Thoracic aorta (tissue), 2 donors: ENCODE measurements around the gene ELAVL4. TPM values are rescaled to one million over a fixed set of nuclear protein-coding genes. Genes with fewer than 3 reads are reported as not detected.

Source experiments
- ATAC-seq: fragments of 150-250 bp; one replicate; pipeline ENCODE4 v1.8.0; 2017; ENCODE audit warnings: low read depth; ENCODE audit not compliant: insufficient number of reproducible peaks, low FRiP score
- DNase-seq: peaks from one replicate; pipeline ENCODE4 v3.0.0-alpha.2; 2020; ENCODE audit warnings: low spot score
- H3K27ac ChIP-seq, 2 donors: fragments of 200-600 bp; sonication (generic); 1 replicate in 1 of 2; 2 replicates in 1 of 2; pipeline ENCODE4 v1.5.1; 2016; ENCODE audit warnings: mild to moderate bottlenecking in 2 of 2, moderate library complexity in 2 of 2
- H3K27me3 ChIP-seq: fragments of 200-600 bp; sonication (generic); replicated peaks from 2 replicates; pipeline ENCODE4 v1.6.0; 2016; ENCODE audit warnings: mild to moderate bottlenecking; ENCODE audit not compliant: insufficient read depth
- H3K36me3 ChIP-seq: fragments of 200-600 bp; sonication (generic); one replicate; pipeline ENCODE4 v1.5.1; 2016
- H3K4me1 ChIP-seq, 2 donors: fragments of 200-600 bp; sonication (generic); 1 replicate in 1 of 2; 2 replicates in 1 of 2; pipeline versions ENCODE4 v1.5.1 to v1.6.0; 2016; ENCODE audit warnings: low read depth in 2 of 2, mild to moderate bottlenecking in 1 of 2; ENCODE audit not compliant: control insufficient read depth in 1 of 2
- H3K4me3 ChIP-seq: fragments of 200-600 bp; sonication (generic); 2 replicates; pipeline ENCODE4 v1.5.1; 2016; ENCODE audit warnings: mild to moderate bottlenecking
- H3K9me3 ChIP-seq: fragments of 200-600 bp; sonication (generic); 2 replicates; pipeline ENCODE4 v1.5.1; 2016
- total RNA-seq, 2 donors: library from RNA; depleted of rRNA; stranded (reverse); fragments of >200 nt; gene quantifications; one replicate each; pipeline versions ENCODE4 v1.1.0 to v1.2.3, GENCODE V29; 2016
- TF ChIP-seq, protein P1 (sequence below): fragments of 200-600 bp; sonication (generic); IDR thresholded peaks from one replicate; pipeline ENCODE4 v1.5.1; 2019; ENCODE audit warnings: antibody characterized with exemption

ELAVL4 gene
- total RNA-seq, 2 donors from 2014 or later = 0.42 TPM; not detected in 1

DNA sequence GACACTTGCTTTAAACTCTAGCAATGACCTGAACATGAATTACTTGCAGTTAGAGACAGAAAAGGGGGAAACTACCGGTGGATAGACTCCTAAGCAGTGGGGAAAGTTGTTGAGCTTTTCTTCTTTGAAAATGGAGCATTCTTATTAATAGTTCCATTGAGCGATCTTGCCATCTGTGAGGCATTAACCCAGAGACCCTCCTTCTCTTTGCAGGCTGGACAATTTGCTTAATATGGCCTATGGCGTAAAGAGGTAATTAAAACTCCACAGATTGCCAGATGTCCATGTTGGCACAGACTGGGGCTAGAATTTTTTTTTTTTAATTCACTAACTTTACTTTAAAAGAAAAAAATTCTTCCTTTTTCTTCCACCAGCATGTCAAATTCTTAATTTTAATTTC lies 88.5 kb downstream of the ELAVL4 start:
- H3K36me3 ChIP-seq = no peaks in the 10 kb centered on the region
- TF ChIP-seq, protein P1, sequence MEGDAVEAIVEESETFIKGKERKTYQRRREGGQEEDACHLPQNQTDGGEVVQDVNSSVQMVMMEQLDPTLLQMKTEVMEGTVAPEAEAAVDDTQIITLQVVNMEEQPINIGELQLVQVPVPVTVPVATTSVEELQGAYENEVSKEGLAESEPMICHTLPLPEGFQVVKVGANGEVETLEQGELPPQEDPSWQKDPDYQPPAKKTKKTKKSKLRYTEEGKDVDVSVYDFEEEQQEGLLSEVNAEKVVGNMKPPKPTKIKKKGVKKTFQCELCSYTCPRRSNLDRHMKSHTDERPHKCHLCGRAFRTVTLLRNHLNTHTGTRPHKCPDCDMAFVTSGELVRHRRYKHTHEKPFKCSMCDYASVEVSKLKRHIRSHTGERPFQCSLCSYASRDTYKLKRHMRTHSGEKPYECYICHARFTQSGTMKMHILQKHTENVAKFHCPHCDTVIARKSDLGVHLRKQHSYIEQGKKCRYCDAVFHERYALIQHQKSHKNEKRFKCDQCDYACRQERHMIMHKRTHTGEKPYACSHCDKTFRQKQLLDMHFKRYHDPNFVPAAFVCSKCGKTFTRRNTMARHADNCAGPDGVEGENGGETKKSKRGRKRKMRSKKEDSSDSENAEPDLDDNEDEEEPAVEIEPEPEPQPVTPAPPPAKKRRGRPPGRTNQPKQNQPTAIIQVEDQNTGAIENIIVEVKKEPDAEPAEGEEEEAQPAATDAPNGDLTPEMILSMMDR = no peak
- no peak for DNase-seq
- no peak for ATAC-seq
- no peaks in the 10 kb centered on the region for H3K27me3 ChIP-seq
- H3K4me3 ChIP-seq = no peak overlapping the region
- H3K27ac ChIP-seq = no peak overlapping the region
- no peaks in the 10 kb centered on the region for H3K4me1 ChIP-seq
- H3K9me3 ChIP-seq = no peaks in the 10 kb centered on the region

DNA sequence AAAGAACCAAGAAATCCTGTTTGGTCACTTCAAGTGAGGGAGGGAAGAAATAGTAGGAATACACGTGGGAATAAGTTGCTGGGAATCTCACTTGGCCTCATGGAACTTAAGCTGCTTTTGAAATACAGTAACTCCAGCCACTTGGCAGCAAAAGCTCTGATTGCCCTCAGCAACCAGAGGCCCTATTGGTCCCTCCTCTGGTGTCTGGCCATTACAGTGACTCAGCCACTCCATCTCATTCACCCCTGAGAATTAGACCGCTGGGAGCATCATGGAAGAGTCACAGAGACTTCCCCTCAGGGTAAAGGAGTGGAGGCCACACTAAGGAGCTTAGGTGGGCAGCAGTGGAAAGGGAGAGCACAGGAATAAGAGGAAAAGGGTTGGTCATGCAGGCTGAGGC lies 99.6 kb downstream of the ELAVL4 start:
- H3K4me3 ChIP-seq = no peak overlapping the region
- H3K27ac ChIP-seq = no peak overlapping the region
- no peaks in the 10 kb centered on the region for H3K36me3 ChIP-seq
- no peaks in the 10 kb centered on the region for H3K4me1 ChIP-seq
- TF ChIP-seq, protein P1 = no peak
- no peak for ATAC-seq
- DNase-seq = no peak
- no peaks in the 10 kb centered on the region for H3K9me3 ChIP-seq
- no peaks in the 10 kb centered on the region for H3K27me3 ChIP-seq

DNA sequence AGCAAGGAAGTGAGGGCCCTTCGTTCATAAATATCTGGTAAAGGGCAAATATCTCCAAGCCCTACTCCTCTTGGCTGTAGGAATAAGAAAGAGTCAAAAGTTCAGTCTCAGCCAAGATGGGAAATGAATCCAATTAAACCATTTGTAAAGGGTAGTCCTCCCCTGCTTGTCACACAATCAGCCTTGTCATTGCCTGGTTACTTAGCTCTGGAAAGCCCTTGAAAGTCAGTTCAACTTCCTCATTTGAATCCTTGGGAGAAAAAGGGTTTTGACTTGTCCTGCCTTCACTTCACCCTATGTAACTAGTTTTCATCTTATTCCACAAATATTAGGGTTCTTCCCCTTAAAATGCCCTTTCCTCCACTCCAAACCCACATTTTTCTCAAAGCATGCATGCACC lies 100.0 kb downstream of the ELAVL4 start:
- H3K36me3 ChIP-seq = no peaks in the 10 kb centered on the region
- TF ChIP-seq, protein P1 = no peak
- no peak for ATAC-seq

DNA sequence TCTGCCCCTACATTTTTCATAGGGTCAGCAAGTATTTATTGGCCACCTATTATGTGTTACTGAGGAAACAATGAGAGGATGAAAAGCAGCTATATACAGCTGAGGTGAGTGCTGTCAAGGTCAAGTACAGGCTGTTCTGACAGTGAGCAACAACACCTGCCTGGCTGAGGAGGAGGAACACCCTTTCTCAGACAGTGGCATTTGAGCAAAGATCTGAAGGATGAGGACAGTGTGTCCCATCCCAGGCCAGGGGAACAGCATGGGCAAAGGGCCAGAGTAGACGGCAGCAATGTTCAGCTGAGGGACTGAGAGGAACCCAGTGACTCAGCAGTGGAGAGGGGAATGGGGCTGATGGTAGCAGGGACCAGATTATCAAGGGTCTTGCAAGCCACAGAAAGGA lies 101.0 kb downstream of the ELAVL4 start:
- Histone ChIP-seq H3K9me3 (no peaks in the 10 kb centered on the region), H3K27me3 (no peaks in the 10 kb centered on the region), H3K27ac (no peak overlapping the region), H3K4me1 (no peaks in the 10 kb centered on the region), H3K4me3 (no peak overlapping the region), H3K36me3 (no peaks in the 10 kb centered on the region)
- ATAC-seq (no peak), DNase-seq (no peak)
- TF ChIP-seq, protein P1 = no peak

More for the DNA sequence above, 100.0 kb downstream of the ELAVL4 start:
- H3K4me3 ChIP-seq = no peak overlapping the region
- no peak for DNase-seq
- no peak overlapping the region for H3K27ac ChIP-seq
- no peaks in the 10 kb centered on the region for H3K9me3 ChIP-seq
- H3K4me1 ChIP-seq = no peaks in the 10 kb centered on the region
- H3K27me3 ChIP-seq = no peaks in the 10 kb centered on the region

DNA sequence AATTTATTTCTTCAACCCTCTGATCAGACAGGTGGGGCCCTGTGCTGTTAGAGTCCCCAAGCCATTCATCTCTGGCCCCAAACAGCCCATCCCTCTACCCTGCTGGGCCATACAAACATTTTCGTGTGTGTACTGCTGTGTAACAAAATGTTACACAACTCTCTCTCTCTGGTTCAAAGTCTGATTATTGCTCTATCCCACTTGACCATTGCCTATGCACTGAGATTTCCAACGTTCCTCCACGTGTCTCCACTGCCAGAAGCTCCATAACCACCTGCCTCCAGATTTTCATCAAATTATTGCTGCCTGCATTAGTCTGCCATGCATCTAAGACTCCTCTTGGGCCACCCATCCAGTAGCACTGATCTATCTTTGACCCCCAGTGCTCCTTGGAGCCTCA lies 104.8 kb downstream of the ELAVL4 start:
- H3K27ac ChIP-seq = no peak overlapping the region
- H3K27me3 ChIP-seq = no peaks in the 10 kb centered on the region
- TF ChIP-seq, protein P1 = no peak
- no peaks in the 10 kb centered on the region for H3K9me3 ChIP-seq
- no peak for DNase-seq
- H3K4me3 ChIP-seq = no peak overlapping the region
- H3K4me1 ChIP-seq = no peaks in the 10 kb centered on the region
- no peak for ATAC-seq
- H3K36me3 ChIP-seq = no peaks in the 10 kb centered on the region
